Medulla oblongata (tissue), 1 donor: ENCODE results near the gene UNC13C.
"Not testable (repeated sequence)": the region's sequence is repeated elsewhere in the genome, so short reads cannot be mapped to it uniquely, and the experiment has no call there.

Source experiments
- DNase-seq: peaks from one replicate; pipeline ENCODE4 v3.0.0-alpha.2; 2015; ENCODE audit errors: extremely low spot score

UNC13C gene

GRCh38 chr15:53978253-53978906 is at the start of gene UNC13C:
Gene UNC13C (plus strand): TSS chr15:53978441. CDS start chr15:54012904, 34,463 bp downstream.
- peak; percentile 16 for DNase-seq

GRCh38 chr15:53936137-53936536 is 42.1 kb upstream of the UNC13C start:
- no peak for DNase-seq

GRCh38 chr15:53937632-53938031 is 40.6 kb upstream of the UNC13C start:
- not testable (repeated sequence) for DNase-seq

DNA sequence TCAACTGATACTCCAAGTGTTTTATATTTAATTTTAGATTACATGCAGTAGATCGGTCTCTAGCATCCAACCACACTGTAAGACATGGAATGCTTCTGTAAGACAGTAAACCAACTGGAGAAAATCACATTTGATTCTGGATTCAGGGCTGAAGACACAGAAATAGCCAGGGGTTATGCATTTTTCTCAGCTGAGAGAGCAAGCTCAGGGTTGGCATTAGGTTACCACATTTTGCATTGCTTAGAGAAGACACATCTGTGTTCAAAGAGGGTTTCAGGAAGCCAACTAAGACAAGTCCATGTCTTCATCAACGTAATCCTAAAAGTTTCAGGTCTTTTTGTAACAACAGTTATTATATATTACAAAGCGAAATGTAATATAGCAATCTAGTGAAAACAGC is 27.7 kb upstream of the UNC13C start:
- DNase-seq: no peak

GRCh38 chr15:53955396-53955795 is 22.8 kb upstream of the UNC13C start:
- DNase-seq: no peak

DNA sequence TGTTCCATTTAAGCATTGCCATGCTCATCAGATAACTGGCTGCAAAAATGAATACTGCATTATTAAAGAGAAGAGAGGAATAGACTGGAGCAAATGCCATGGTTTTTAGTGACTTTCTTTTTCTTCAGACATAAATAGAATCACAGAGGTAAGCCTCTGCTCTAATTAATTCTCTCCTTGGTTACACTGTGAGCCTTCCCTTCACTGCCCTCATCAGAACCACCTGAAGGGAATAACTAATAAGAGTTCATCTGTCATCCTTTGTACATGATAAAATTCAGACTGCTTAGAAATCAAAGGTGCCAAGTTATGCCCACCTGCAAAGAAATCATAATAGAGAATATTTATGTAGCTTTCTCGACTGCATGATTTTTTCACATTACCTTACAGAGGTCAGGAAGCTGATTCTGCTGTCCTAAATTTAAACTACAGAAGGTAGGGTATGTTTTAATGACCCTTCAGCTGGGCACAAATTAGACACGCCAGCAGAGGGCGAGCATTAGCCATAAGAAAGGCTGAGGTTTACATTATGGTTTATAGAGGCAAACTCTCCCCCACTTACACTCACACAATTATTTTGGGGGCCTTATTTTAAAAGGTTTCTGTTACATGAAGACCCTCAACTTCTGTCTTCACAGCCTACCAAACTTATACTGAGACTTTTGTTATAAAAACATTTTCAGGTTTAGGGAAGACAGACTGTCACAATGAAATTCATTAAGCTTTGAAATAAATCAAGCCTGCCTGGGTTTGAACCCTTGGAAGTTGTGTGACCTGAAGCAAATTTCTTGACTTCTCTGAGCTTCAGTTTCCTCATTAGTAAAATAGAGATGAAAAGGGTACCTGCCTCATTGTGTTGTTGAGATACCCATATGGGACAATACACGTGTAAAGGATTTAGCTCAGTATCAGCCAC is 15.3 kb upstream of the UNC13C start:
- DNase-seq: peak; percentile 17

DNA sequence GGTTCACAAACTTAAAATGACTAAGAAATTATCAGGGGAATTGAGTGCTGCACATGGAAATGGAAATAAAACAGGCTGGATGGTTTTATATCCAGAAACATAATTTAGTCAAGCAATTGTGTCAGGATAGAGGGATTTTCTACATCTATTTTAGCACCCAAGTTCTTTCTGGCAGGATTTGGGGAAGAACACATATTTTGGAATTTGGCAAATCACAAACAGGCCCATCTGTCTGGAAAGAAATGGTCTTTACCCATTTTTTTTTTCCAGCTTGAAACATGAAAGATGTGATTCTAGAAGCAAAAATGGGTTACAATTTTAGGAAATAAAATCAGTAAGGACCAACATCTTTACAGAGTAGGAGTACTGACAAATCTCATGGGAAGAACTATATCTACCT is 14.4 kb upstream of the UNC13C start:
- no peak for DNase-seq

DNA sequence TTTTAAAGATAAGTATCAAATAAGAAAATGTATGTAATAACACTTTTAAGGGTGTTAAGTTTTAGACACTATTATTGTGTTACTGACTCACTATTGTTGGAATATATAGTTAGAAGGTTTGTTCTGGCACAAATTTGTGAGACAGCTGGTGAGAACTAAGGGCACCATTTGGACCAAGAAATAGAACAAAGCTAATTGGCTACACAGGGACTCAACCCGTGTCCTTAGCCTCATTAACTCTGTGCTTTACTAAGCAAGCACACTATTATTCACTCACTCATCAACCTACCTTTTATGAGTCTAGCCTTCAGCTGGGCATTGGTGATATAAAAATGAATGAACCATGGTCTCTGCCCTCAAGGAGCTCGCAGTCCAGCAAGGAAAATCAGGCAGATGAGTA is 4.1 kb upstream of the UNC13C start:
- DNase-seq: no peak

- no peak for DNase-seq
Measured at GRCh38 chr15:53974813-53975212, 3.4 kb upstream of the UNC13C start.

- DNase-seq: peak; percentile 7
Measured at GRCh38 chr15:53976844-53977392, 1.3 kb upstream of the UNC13C start.

- DNase-seq: no peak
Measured at GRCh38 chr15:53979051-53979788, 979 bp downstream of the UNC13C start.

GRCh38 chr15:53980021-53980420 is 1.8 kb downstream of the UNC13C start:
- DNase-seq: no peak

DNA sequence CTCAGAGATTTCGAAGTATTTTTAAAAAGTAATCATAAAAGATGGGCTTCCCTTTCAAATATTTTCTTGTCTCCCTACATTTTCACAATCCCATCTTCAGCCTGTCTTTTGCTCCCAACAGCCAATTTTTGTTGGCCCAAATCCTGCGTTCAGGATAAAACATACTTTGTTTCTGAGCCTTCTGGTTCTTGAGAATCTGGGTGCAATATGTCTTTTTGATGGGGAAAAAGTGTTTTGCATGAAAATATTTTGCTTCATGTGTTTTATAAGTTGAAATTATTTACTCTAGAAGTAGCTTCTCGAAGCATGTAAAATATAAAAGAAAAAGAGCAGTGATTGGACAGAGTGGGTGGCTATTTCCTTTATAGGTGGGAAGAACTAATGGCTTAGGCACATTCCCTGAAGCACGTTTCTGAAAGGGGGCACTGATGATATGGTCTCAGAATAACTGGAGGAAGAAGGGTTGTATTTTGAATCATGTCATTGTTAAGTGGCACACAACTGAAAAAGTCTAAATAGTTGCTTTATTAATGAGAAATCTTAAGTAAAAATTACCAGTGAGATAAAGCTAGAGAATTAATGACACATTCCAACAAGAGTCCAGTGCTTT is 3.9 kb downstream of the UNC13C start:
- no peak for DNase-seq

DNA sequence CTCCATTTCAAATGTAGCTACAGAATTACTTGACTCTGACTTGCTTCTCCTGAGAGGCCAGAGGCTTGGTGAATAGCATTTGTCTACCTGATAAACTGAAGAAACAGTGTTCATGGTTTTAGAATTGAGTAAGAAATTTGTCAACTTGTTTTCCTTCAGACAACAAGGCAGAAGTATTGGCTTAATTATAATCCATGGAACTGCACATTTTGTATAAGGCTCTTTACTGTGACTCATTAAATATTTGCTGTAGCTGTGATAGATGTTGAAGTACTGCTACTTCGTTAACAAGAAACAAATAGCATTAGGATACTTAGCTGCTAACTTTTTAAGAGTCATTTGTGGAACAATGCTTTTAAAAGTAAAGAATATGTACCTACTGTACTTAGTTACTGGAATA is 4.6 kb downstream of the UNC13C start:
- DNase-seq: no peak

GRCh38 chr15:53984221-53984620 is 6.0 kb downstream of the UNC13C start:
- DNase-seq: no peak

GRCh38 chr15:53985562-53985961 is 7.3 kb downstream of the UNC13C start:
- DNase-seq: no peak

DNA sequence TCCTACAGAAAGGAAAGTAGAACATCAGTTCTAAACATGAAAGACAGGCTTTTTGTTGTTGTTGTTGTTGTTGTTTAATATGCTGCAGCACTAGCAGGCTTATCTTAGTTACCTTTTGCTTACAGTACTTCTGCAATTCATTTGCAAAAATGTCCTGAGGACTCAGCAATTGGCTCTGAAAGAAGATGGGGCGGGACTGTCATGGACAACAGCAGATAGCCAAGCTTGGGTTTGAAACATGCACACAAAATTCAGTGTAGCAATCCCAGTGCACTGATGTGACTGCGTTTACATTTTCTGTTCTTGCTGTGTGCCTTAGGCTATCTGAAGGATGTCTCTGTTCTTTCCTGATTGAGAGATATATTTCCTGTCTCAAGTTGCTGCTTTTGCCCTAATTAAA is 9.2 kb downstream of the UNC13C start:
- DNase-seq: no peak

GRCh38 chr15:54007256-54007655 is 29.0 kb downstream of the UNC13C start:
- no peak for DNase-seq

- no peak for DNase-seq
Measured at GRCh38 chr15:54011656-54012055, 33.4 kb downstream of the UNC13C start.

DNA sequence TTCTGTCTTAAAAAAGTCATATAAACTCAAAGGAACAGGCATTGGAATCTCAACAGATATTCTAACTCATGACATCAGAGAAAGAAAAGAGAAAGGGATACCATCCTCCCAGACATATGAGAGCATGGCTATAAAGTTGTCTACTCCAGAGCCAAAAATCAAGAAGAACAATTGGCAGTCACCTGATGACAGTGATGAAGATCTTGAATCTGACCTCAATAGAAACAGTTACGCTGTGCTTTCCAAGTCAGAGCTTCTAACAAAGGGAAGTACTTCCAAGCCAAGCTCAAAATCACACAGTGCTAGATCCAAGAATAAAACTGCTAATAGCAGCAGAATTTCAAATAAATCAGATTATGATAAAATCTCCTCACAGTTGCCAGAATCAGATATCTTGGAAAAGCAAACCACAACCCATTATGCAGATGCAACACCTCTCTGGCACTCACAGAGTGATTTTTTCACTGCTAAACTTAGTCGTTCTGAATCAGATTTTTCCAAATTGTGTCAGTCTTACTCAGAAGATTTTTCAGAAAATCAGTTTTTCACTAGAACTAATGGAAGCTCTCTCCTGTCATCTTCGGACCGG is 35.9 kb downstream of the UNC13C start:
- DNase-seq: no peak

GRCh38 chr15:54017251-54017650 is 39.0 kb downstream of the UNC13C start:
- DNase-seq: no peak
